SW 1271 (cell line): ENCODE data around the gene KCNF1.

Experiments used
- DNase-seq, 2 experiments: peaks; one replicate each; lab custom pipeline; 2025; lab: John Stamatoyannopoulos, UW

KCNF1 gene

GRCh38 chr2:10880586-10881321, 31.0 kb upstream of the KCNF1 start:
- no peak for DNase-seq

DNA sequence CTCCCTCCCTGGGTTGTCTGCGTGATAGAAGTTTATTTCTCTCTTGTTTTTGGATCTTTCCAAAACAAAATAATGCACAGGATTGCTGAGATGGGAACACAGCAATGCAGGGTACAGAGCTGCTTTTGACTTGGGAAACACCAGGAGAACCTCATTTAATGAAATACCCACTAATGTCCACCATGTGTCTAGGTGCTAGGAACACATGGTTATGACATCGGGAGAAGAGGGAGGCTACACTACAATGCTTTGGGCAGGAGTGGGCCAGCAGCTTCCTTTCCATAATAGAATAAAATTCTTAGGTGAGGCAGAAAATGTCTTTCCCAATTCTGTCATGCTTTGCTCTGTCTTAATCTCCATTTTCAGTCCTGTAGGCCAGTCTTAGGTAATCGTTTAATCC, 29.2 kb upstream of the KCNF1 start:
- DNase-seq = no peak

DNA sequence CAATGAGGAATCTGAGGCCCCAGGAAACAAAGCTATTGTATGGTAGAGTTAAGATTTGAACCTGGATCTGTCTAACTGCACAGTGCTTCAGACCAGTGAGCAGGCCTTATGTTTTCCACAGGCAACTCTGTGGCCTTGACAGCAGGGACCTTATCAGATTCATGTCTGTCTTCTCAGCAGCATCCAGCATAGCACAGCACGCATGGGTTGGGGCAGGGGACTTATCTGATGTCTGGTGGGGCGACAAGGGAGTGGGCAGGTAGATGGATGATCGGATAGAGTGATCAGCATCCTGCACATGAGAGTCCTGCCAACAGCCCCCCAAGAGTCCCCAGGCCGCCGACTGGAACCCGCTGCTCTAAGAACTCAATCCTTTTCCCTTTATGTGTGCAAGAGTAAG, 28.7 kb upstream of the KCNF1 start:
- DNase-seq = no peak

GRCh38 chr2:10883801-10884478, 27.8 kb upstream of the KCNF1 start:
- DNase-seq = no peak

GRCh38 chr2:10884574-10884975, 27.2 kb upstream of the KCNF1 start:
- DNase-seq = no peak

DNA sequence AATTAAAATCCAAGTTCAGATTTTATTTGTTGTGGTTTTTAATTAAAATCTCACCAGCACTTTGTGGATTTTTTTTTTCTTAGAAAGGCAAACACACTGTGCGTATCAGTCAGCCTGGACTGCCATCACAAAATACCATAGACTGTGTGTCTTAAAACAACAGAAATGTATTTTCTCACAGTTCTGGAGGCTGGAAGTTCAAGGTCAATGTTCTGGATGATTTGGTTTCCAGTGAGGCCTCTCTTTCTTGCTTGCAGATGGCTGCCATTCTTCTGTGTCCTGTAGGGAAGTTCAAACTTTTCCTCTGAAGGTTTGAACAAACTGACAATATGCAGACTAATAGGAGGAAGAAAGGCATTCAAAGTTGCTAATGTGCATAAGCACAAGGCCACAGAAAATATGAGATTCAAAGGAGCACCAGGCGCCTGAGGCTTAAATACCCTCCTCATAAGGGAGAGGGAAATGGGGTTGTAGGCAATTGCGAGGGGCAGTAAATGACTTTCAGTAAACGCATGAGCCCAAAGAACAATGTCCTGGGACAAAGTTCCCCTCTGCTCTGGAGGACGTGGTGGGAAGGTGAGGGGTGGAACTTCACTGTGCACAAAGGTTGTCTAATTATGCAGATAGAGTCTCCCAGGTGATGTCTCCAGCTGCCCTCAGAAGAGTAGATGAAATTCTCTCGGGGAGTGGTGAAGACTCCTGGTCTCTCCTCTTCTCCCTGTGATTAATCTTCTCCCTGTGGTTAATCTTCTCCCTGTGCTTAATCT, 26.5 kb upstream of the KCNF1 start:
- no peak for DNase-seq

DNA sequence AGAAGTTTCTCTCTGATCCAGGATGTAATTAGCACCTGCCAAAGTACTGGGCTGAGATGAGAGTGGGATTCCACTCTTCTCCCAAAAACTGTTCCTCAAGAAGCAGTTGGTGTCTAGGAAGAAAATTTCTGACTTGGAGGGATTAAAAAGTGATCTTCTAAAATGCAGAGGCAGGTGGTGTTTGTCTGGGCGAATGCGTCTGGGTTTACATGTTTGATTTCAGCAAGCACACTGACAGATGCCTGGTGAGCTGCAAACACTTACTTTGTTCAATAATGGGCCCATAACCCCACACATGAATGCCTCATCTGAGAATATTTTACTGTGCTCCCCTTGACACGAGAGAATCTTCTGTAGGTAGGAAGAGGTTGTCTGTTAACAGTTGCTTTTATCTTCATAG, 24.3 kb upstream of the KCNF1 start:
- no peak for DNase-seq

GRCh38 chr2:10889651-10890215, 22.0 kb upstream of the KCNF1 start:
- no peak for DNase-seq

DNA sequence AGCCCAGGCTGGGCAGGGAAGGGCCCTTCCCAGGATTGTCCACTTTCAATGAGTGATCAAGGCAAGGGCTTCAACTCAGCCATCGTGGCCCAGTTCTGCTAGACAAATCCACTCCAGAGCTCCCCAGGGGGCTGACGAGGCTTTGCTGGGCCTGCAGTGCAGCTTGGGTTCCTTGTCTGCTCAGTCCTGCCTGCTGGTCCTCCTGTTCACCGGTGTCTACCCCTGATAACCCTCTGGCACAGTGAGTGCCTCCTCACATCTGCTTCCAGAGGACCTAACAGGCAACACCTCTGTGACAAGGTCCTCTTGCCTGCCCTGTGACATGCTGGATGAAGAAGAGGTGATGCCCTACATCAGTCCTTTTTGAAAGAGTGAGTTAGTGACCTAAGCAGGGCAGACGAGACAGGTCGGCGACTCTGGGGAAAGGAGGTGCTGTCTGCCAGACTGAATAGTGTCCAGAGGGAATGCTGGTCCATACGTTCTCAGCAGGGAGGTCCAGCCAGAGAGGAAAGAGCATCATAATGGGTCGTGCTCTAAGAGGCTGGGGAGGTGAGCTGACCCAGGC, 20.9 kb upstream of the KCNF1 start:
- no peak for DNase-seq

DNA sequence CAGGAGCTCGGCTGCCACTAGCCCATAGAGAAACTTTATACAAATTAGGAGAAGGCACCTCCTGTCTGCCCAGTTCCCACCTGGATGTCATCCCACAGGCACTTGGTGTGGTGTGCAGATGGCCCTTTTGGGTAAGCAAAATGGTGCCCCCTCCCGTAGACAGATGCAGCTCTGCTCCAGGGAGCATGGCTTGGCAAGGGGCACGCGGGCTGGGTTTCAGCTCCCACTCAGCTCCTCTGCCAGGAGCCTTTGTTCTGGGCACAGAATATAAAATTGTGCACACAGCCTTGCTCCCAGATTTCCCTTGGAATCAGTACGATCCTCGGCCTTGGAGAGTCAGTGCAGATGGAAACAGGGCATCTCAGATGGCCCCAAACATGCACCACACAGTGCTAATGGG, 20.3 kb upstream of the KCNF1 start:
- no peak for DNase-seq

DNA sequence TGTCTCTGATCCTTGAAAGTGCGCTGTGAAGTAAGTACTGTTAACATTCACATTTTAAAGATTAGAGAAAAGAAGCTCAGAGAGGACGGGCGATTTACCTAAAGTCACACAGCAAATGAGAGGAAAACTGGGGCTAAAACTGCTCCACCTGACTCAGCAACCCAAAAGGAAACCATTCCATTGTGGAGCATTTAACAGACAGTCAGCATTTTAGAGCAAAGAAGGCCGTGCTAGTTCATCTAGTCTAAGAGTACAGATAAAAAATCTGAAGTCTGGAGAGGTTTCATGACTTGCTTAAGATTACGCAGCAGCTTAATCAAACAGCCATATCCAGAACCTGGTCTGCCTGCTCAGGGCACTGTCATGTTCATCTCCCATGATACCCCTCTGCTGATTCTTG, 19.9 kb upstream of the KCNF1 start:
- DNase-seq = no peak

GRCh38 chr2:10892316-10892715, 19.4 kb upstream of the KCNF1 start:
- DNase-seq = no peak

GRCh38 chr2:10892796-10893350, 18.9 kb upstream of the KCNF1 start:
- no peak for DNase-seq

DNA sequence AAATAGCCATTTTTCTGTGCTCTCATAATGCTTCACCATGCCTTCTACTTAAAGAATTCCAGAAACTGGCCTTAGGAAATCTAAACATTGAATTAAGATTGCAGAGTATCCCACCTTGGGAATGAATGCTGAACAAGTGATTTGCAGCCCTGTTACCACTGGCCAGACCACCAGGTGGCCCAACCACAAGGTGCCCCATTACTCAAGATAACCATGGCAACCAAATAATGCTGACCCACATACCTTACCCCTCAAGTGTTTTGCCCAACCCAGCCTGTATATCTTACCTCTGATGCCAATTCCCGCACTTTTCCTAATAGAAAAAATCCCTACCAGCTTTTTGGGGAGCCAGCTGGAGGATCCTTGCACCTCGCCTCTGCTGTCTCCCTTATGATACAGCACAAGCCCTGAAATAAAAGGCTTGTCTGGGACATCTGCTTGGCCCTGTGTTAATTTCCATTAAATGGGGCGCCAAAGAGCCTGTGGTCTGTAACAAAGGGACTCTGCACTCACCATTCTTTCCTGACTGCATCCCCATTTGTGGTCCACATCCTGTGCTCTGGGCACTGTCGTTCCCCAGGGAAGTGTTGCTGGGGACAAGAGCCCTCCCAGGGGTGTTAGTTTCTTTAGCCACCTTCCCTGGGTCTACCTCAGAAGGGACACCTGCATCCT, 17.3 kb upstream of the KCNF1 start:
- DNase-seq = no peak

DNA sequence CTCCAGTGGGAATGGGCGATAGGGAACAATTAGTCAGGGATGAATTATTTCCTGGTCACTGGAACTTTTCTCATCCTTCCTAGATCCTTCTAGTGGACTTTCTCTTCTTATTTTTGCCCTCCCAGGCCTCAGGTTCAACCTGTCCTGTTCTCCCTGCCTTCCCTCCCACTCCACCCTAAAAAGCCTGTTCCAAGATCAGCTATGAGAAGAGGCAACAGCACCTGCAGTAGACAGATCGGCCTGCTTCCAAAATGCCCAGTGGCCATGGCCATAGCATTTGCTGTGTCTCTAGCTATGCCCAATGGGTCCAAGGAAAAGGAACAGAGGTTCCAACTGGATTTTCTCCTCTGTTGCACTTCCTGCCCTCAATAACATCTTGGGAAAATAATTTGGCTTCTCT, 16.5 kb upstream of the KCNF1 start:
- DNase-seq = no peak

- DNase-seq = no peak
Observed at GRCh38 chr2:10897956-10898355, 13.8 kb upstream of the KCNF1 start.

- DNase-seq = no peak
Observed at GRCh38 chr2:10900216-10901109, 11.3 kb upstream of the KCNF1 start.

DNA sequence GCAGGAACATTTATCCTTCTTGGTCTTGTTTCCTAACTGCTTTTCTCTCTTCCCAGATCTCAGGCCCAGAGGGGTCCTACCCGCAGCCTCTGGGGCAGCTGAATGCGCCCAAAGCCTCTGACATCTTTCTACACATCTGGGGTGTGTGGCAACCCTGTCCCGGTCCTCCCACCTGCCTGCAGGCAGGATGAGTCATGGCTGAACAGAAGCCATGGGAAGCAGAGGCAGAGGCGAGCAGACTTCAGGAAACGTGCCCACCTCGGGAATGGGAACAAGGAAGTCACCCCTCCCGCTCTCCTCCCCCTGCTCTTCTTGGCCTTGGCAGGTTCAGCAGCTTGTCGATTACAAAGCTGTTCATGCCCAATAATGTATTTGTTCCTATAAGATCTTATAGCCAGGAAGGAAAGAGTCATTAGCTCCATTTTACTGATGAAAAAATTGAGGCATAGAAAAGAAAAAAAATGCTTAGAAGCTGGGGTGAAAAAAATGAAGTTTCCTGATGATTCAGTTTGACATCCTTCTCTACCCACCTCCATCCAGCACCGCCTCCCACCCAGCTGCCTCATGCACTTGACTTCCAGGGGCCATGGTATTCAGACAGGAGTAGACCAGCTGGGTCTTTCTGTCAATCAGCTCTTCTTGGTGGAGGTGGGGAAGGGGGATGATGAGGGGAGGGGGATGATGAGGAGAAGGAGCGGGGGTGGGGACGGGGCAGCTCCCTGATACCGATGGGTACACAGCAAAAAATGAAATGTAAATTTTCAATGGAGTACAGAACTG, 10.4 kb upstream of the KCNF1 start:
- DNase-seq = peak in 1 of 2 experiments; percentile 10

GRCh38 chr2:10903861-10904210, 7.9 kb upstream of the KCNF1 start:
- no peak for DNase-seq

- no peak for DNase-seq
Observed at GRCh38 chr2:10904455-10904854, 7.3 kb upstream of the KCNF1 start.
